Uterus (tissue), 4 donors: ENCODE data around the gene DYRK3. TPM values are rescaled to one million over a fixed set of nuclear protein-coding genes. Genes with fewer than 3 reads are reported as not detected.

ENCODE experiments used
- DNase-seq, 2 donors: peaks; one replicate each; pipeline ENCODE4 v3.0.0-alpha.2; 2019 to 2020
- H3K27ac ChIP-seq, 2 donors: fragments of 200-600 bp; sonication (generic); 1 replicate in 1 of 2; 2 replicates in 1 of 2; pipeline ENCODE4 v1.5.1; 2016 to 2018
- H3K27me3 ChIP-seq, 2 donors: fragments of 200-600 bp; sonication (generic); one replicate each; pipeline ENCODE4 v1.5.1; 2018 to 2019; ENCODE audit warnings: control low read depth in 1 of 2
- H3K36me3 ChIP-seq, 2 donors: fragments of 200-600 bp; sonication (generic); one replicate each; pipeline ENCODE4 v1.5.1; 2019; ENCODE audit warnings: control low read depth in 1 of 2
- H3K4me1 ChIP-seq, 2 donors: fragments of 200-600 bp; sonication (generic); one replicate each; pipeline ENCODE4 v1.5.1; 2018 to 2019; ENCODE audit warnings: control low read depth in 1 of 2
- H3K4me3 ChIP-seq, 2 donors: fragments of 200-600 bp; sonication (generic); 1 replicate in 1 of 2; 2 replicates in 1 of 2; pipeline ENCODE4 v1.5.1; 2018 to 2019; ENCODE audit warnings: mild to moderate bottlenecking in 1 of 2
- H3K9me3 ChIP-seq, 2 donors: fragments of 200-600 bp; sonication (generic); one replicate each; pipeline ENCODE4 v1.5.1; 2019; ENCODE audit warnings: control low read depth in 1 of 2
- POLR2A ChIP-seq, 2 donors: fragments of 450-650 bp; IDR thresholded peaks; one replicate each; pipeline ENCODE4 v1.6.1; 2016; ENCODE audit warnings: antibody characterized with exemption in 2 of 2, mild to moderate bottlenecking in 1 of 2, moderate library complexity in 1 of 2
- intact Hi-C: fragments of 100-400 bp; cut with DNase I; formaldehyde crosslinking; loops from one replicate; pipeline ENCODE4 v1.15.1; 2023; ENCODE audit warnings: low total_unique reads
- total RNA-seq, 4 donors: library from RNA; depleted of rRNA in 3 of 4; stranded (reverse); fragments of >200 nt in 3 of 4; gene quantifications; one replicate each; pipeline versions ENCODE4 v1.1.0 to v1.2.4, GENCODE V29; 2014 to 2023
- TF ChIP-seq, protein P1 (sequence below), 4 experiments: fragments of 200-600 bp in 2 of 4; fragments of 450-650 bp in 2 of 4; sonication (generic) in 2 of 4; IDR thresholded peaks; one replicate each; pipeline ENCODE4 v1.5.1; 2016 to 2019; ENCODE audit warnings: antibody characterized with exemption in 4 of 4, mild to moderate bottlenecking in 2 of 4, moderate library complexity in 1 of 4
- donor health status: DM: yes; HTN: yes; CAD: no.

Gene DYRK3
- total RNA-seq, 4 donors from 2014 or later = 10.8 to 24.7 (median 14.7) TPM

DNA sequence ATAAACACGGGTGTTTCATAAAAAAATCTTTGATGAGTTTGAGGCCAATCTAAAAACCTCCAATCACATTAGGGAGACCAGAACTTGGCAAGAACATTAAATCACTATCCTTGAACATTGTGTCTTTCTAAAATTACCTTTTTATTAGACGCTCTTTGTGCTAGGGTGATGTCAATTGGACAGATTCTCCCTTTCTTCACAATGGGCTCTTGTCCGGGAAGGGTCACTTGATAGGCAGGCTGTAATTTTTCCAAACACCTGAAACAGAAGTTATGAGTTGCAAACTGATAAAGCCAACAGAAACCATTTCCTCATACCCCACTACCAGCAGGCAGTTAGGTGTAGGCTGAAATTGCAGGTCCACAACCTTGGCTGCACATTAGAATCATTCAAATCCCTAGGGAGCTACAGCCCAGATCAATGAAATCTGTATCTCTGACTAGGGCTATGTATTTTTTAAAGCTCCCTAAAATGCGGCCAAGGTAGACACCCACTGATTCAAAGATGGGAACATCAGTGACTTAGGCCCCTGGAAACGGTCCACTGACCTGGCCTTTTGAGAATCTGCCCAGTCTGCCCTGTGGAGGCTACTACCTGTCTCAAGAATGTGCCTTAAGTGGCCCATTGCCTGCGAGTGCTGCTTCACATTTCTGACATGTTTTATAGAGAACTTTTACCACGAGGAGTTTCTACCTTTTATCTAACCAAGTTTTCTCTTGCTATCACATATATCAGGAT, 39.6 kb upstream of the DYRK3 start:
- TF ChIP-seq, protein P1, sequence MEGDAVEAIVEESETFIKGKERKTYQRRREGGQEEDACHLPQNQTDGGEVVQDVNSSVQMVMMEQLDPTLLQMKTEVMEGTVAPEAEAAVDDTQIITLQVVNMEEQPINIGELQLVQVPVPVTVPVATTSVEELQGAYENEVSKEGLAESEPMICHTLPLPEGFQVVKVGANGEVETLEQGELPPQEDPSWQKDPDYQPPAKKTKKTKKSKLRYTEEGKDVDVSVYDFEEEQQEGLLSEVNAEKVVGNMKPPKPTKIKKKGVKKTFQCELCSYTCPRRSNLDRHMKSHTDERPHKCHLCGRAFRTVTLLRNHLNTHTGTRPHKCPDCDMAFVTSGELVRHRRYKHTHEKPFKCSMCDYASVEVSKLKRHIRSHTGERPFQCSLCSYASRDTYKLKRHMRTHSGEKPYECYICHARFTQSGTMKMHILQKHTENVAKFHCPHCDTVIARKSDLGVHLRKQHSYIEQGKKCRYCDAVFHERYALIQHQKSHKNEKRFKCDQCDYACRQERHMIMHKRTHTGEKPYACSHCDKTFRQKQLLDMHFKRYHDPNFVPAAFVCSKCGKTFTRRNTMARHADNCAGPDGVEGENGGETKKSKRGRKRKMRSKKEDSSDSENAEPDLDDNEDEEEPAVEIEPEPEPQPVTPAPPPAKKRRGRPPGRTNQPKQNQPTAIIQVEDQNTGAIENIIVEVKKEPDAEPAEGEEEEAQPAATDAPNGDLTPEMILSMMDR (IDR thresholded peaks at IDR 0.05) = no peak
- no peak for TF ChIP-seq POLR2A (IDR thresholded peaks at IDR 0.05)
- Histone ChIP-seq H3K4me1 (no peaks in the 10 kb centered on the region), H3K36me3 (no peaks in the 10 kb centered on the region), H3K27me3 (no peaks in the 10 kb centered on the region), H3K27ac (no peak overlapping the region), H3K4me3 (no peak overlapping the region), H3K9me3 (no peaks in the 10 kb centered on the region)
- intact Hi-C loops = no loop called here
- DNase-seq = no peak

DNA sequence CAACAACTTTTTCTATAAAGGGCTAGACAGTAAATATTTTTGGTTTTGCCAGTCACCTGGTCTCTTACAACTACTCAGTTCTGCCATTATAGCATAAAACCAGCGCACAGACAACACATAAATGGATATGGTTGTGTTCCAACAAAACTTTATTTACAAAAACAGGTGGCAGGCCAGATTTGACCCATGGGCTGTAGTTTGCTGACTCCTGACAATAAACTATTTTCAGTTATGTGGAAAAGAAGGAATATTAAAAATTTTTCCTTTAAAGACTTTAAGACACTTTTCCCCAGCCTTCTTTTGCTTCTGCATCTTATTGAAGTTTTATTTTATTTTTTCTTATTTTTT, 39.0 kb upstream of the DYRK3 start:
- TF ChIP-seq, protein P1 (IDR thresholded peaks at IDR 0.05) = no peak
- TF ChIP-seq POLR2A (IDR thresholded peaks at IDR 0.05) = no peak
- Histone ChIP-seq H3K9me3 (no peaks in the 10 kb centered on the region), H3K36me3 (no peaks in the 10 kb centered on the region), H3K27ac (no peak overlapping the region), H3K27me3 (no peaks in the 10 kb centered on the region), H3K4me3 (no peak overlapping the region), H3K4me1 (no peaks in the 10 kb centered on the region)
- intact Hi-C loops = no loop called here
- DNase-seq = no peak

- Histone ChIP-seq H3K36me3 (no peaks in the 10 kb centered on the region), H3K9me3 (no peaks in the 10 kb centered on the region), H3K27me3 (no peaks in the 10 kb centered on the region), H3K4me3 (no peak overlapping the region), H3K4me1 (no peaks in the 10 kb centered on the region), H3K27ac (no peak overlapping the region)
- intact Hi-C loops = no loop called here
- no peak for TF ChIP-seq POLR2A (IDR thresholded peaks at IDR 0.05)
- TF ChIP-seq, protein P1 (IDR thresholded peaks at IDR 0.05) = no peak
- DNase-seq = no peak
Measured at GRCh38 chr1:206600527-206600926, 34.8 kb upstream of the DYRK3 start.

GRCh38 chr1:206604861-206605260, 30.5 kb upstream of the DYRK3 start:
- Histone ChIP-seq H3K4me3 (no peak overlapping the region), H3K36me3 (no peaks in the 10 kb centered on the region), H3K4me1 (no peaks in the 10 kb centered on the region), H3K9me3 (no peaks in the 10 kb centered on the region), H3K27me3 (no peaks in the 10 kb centered on the region), H3K27ac (no peak overlapping the region)
- no peak for TF ChIP-seq POLR2A (IDR thresholded peaks at IDR 0.05)
- TF ChIP-seq, protein P1 (IDR thresholded peaks at IDR 0.05) = no peak
- intact Hi-C loops = no loop called here
- DNase-seq = no peak

DNA sequence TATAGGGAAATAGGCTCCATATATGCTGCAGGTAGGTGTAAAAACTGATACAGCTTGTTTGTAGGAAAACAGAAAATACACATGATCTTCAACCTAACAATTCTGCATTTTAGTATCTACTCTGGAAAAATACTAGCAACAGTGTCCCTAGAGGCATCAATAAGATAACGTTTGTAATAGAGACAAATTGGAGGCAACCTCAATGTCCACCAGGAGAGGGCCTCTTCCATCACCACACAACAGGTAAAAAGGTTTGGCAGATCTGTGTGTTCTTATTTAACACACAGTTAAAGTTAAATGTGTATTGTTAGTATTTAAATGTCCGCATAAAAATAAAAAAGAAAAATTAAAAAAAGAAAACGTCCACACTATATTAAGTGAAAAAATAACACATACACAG, 28.5 kb upstream of the DYRK3 start:
- TF ChIP-seq, protein P1 (IDR thresholded peaks at IDR 0.05) = peak in 1 of 4 experiments; percentile 15
- TF ChIP-seq POLR2A (IDR thresholded peaks at IDR 0.05) = no peak
- intact Hi-C loops = no loop called here
- Histone ChIP-seq H3K27me3 (no peaks in the 10 kb centered on the region), H3K4me1 (peaks cover 0 to 6% of the 10 kb centered on the region in 2 donors), H3K36me3 (no peaks in the 10 kb centered on the region), H3K27ac (no peak overlapping the region), H3K9me3 (no peaks in the 10 kb centered on the region), H3K4me3 (no peak overlapping the region)
- DNase-seq = no peak
